DMS153 treated with DMSO at 0.1 percent for 48 hours (cell line): Measurements from ENCODE around the gene NUCB1.
A peak's percentile ranks its signal among the peaks of the same experiment; 100 is the strongest.

Experiments
- DNase-seq: peaks from one replicate; lab custom pipeline; 2025; ENCODE audit not compliant: unreplicated experiment; lab: John Stamatoyannopoulos, UW

The NUCB1 gene

GRCh38 chr19:48933382-48933932 lies 33.3 kb downstream of the NUCB1 start, which contains the start of gene DHDH:
TSS of gene DHDH (plus strand) at chr19:48933699. CDS start at chr19:48933722, 23 bp downstream.
- DNase-seq = peak; percentile 85

DNA sequence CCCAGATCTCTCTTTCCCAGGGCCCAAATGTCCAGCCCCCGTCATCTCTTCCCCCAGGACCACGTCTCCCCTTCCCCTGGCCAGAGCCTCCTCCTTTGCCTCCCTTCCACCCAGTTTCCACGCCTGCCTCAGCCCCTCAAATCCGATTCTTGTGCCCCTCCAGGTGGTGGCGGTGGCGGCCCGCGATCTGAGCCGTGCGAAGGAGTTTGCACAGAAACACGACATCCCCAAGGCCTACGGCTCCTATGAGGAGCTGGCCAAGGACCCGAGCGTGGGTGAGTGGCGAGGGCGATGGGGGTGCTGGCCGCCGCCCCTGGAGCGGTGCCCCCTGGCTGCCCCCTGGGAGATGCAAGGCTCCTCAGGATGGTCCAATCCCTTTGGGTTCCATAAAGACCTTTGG lies 34.7 kb downstream of the NUCB1 start:
- no peak for DNase-seq

DNA sequence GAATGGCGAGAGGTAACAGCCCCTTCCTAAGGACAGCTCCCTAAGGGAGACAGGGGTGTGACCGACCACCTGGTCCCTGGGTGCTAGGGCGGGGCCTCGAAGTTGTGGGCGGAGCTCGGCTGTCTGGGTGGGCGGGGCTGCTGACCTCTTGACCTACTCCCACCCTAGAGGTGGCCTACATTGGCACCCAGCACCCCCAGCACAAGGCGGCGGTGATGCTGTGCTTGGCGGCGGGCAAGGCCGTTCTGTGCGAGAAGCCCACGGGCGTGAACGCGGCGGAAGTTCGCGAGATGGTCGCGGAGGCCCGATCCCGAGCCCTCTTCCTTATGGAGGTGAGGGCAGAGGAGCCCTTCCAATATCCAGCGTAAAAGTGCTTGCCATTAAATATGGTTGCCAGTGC lies 35.8 kb downstream of the NUCB1 start:
- DNase-seq = no peak

GRCh38 chr19:48938256-48938655 lies 38.1 kb downstream of the NUCB1 start:
- no peak for DNase-seq

GRCh38 chr19:48940902-48941301 lies 40.8 kb downstream of the NUCB1 start:
- DNase-seq = no peak

DNA sequence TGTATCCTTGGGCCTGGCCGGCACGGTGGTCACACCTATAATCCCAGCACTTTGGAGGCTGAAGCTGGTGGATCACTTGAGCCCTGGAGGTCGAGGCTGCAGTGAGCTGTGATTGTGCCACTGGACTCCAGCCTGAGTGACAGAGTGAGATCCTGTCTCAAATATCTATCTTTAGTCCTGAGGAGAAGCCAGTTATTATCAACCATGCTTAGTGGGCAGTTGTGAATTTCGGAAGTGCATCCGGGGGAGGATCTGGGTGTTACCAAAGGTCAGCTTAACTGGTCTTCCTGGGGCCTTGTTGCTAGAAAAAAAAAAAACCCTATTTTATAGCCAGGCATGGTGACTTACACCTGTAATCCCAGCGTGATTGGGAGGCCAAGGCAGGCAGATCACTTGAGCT lies 43.0 kb downstream of the NUCB1 start:
- DNase-seq = no peak

DNA sequence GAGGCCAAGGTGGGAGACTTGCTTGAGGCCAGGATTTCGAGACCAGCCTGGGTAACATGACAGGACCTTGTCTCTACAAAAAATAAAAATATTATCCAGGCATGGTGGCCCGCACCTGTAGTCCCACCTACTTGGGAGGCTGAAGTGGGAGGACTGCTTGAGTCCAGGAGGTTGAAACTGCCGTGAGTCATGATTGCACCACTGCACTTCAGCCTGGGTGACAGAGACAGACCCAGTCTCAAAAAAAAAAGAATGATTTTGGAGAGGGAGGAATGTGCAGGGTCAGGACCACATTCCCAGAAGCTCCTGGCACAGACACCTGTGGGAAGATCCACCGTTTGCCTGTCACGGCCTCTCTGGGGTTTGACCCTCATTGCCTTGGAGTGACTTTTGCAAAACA lies 45.3 kb downstream of the NUCB1 start:
- DNase-seq = no peak

- DNase-seq = no peak
Measured at GRCh38 chr19:48945817-48946216, 45.7 kb downstream of the NUCB1 start.

- DNase-seq = no peak
Measured at GRCh38 chr19:48946463-48947257, 46.5 kb downstream of the NUCB1 start.

DNA sequence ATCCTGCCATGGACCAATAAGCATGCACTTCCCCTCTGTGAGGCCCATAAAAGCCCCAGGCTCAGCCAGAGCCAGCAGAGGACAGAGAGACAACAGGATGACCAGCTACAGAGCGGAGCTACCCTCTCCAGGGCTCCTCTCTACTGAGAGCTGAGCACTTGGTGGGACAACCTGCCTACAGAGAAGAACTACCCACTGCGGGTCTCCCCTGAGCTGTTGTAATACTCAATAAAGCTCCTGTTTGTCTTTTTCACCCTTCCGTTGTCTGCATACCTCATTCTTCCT lies 47.1 kb downstream of the NUCB1 start:
- no peak for DNase-seq

DNA sequence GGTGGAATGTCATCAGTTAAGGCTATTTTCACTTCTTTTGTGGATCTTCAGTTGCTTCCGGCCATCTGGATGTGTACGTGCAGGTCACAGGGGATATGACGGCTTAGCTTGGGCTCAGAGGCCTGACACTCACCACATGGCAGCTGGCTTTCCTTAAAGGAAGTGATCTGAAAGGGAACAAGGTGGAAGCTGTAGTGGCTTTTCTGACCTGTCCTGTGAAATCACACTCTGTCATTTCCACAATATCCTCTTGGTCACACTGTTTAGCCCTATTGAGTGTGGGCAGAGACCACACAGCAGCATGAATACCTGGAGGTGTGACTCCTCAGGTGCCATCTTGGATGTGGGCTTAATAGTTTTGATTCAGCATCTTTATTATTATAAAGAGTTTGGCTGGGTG lies 50.0 kb downstream of the NUCB1 start:
- DNase-seq = no peak

GRCh38 chr19:48950830-48951519 lies 50.9 kb downstream of the NUCB1 start:
- no peak for DNase-seq

- DNase-seq = no peak
Measured at GRCh38 chr19:48953141-48953540, 53.0 kb downstream of the NUCB1 start.

DNA sequence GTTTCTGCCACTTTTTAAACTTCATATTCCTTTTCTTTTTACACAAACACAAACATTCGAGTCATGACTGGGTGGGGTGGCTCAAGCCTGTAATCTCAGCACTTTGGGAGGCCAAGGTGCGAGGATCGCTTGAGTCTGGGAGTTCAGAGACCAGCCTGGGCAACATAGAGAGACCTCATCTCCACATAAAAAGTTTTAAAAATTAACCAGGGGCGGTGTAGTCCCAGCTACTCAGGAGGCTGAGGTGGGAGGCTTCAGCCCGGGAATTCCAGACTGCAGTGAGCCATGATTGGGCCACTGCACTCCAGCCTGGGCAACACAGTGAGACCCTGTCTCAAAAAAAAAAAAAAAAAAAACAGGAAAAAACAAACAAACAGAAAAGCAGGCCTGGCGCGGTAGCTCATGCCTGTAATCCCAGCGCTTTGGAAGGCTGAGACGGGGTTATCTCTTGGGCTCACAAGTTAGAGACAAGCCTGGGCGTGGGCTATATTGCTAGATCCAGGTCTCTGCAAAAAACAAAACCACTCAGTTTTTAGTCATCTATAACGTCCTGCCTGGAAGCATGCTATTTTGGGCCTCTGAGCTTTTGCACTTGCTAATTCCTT lies 54.0 kb downstream of the NUCB1 start:
- DNase-seq = no peak

DNA sequence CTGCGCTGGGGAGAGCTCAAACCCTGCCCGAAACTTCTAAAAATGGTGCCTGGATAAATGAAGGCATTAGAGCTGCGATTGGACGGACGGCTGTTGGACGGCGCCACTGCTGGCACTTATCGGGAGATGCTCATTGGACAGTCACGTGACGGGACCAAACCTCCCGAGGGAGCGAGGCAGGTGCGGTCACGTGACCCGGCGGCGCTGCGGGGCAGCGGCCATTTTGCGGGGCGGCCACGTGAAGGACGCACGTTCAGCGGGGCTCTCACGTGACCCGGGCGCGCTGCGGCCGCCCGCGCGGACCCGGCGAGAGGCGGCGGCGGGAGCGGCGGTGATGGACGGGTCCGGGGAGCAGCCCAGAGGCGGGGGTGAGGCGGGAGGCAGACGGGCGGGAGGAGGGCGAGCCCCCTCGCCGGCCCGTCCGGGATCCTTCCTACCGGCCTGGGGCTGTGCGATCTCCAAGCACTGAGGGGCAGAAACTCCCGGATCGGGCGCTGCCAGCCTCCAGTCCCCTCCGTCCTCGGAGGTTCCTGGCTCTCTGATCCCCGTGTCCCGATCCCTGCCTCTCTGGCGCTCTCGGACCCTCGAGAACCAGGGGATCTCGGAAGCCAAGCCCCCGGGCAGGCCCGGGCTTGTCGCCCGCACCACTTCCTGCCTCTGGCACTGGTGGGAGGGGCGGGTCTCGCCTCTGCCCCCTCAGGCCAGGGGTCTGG lies 54.6 kb downstream of the NUCB1 start, which contains the start of gene BAX:
Gene BAX (plus strand): TSS at position 281 of the 713 bp plus-strand sequence. CDS start 54 bp downstream, at position 335.
- peak; percentile 89 for DNase-seq

GRCh38 chr19:48955308-48955958 lies 55.3 kb downstream of the NUCB1 start:
- no peak for DNase-seq

DNA sequence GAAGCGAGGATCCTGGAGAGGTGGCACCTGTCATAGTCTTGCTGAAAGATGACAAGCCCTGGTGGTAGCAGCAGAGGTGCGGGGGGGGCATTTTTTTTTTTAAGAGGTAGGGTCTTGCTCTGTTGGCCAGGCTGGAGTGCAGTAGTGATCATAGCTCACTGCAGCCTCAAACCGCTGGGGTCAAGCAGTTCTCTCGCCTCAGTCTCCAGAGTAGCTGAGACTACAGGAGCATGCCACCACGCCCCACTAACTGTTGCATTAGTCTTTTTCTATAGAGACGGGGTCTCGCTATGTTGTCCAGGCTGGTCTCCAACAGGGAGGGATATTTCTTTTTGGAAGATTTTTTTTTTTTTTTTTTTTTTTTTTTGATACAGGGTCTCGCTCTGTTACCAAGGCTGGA lies 57.9 kb downstream of the NUCB1 start:
- DNase-seq = no peak

- DNase-seq = no peak
Measured at GRCh38 chr19:48959341-48960239, 59.5 kb downstream of the NUCB1 start.

- DNase-seq = no peak
Measured at GRCh38 chr19:48961051-48961649, 61.0 kb downstream of the NUCB1 start.
